Smooth muscle cell (in vitro differentiated cells): Measurements from ENCODE around the gene APOBEC3H. TPM values are rescaled to one million over a fixed set of nuclear protein-coding genes. Genes with fewer than 3 reads are reported as not detected.
"Not testable (repeated sequence)": the region's sequence is repeated elsewhere in the genome, so short reads cannot be mapped to it uniquely, and the experiment has no call there.

ENCODE experiments used
- DNase-seq: peaks from one replicate; lab custom pipeline; 2025; ENCODE audit not compliant: unreplicated experiment; lab: John Stamatoyannopoulos, UW
- H2AFZ ChIP-seq: fragments of 200-600 bp; sonication (generic); 2 replicates; pipeline ENCODE4 v1.6.0; 2016; ENCODE audit warnings: antibody characterized with exemption, low read depth, mild to moderate bottlenecking
- H3F3A ChIP-seq: fragments of 200-600 bp; sonication (generic); 2 replicates; pipeline ENCODE4 v1.6.0; 2017; ENCODE audit warnings: antibody characterized with exemption, low read depth
- H3K27ac ChIP-seq: fragments of 200-600 bp; sonication (generic); 2 replicates; pipeline ENCODE4 v1.5.1; 2016; ENCODE audit warnings: low read depth, mild to moderate bottlenecking
- H3K27me3 ChIP-seq: fragments of 200-600 bp; sonication (generic); 2 replicates; pipeline ENCODE4 v1.6.1; 2016; ENCODE audit warnings: low read depth, mild to moderate bottlenecking
- H3K36me3 ChIP-seq: fragments of 200-600 bp; sonication (generic); 2 replicates; pipeline ENCODE4 v1.5.1; 2016; ENCODE audit warnings: low read depth
- H3K4me1 ChIP-seq: fragments of 200-600 bp; sonication (generic); 2 replicates; pipeline ENCODE4 v1.5.1; 2016; ENCODE audit warnings: low read depth
- H3K4me2 ChIP-seq: fragments of 200-600 bp; sonication (generic); 2 replicates; pipeline ENCODE4 v1.6.0; 2016; ENCODE audit warnings: mild to moderate bottlenecking
- H3K4me3 ChIP-seq: fragments of 200-600 bp; sonication (generic); 2 replicates; pipeline ENCODE4 v1.5.1; 2016; ENCODE audit warnings: mild to moderate bottlenecking
- H3K79me2 ChIP-seq: fragments of 200-600 bp; sonication (generic); 2 replicates; pipeline ENCODE4 v1.6.0; 2016; ENCODE audit warnings: low read depth, mild to moderate bottlenecking
- H3K9ac ChIP-seq: fragments of 200-600 bp; sonication (generic); 2 replicates; pipeline ENCODE4 v1.6.0; 2016; ENCODE audit warnings: low read depth
- H3K9me3 ChIP-seq: fragments of 200-600 bp; sonication (generic); replicated peaks from 2 replicates; pipeline ENCODE4 v1.5.1; 2016; ENCODE audit warnings: low read depth
- H4K20me1 ChIP-seq: fragments of 200-600 bp; sonication (generic); 2 replicates; pipeline ENCODE4 v1.6.0; 2016; ENCODE audit warnings: low read depth
- CTCF ChIP-seq: fragments of 200-600 bp; sonication (generic); IDR thresholded peaks from 2 replicates; pipeline ENCODE4 v1.5.1; 2017; ENCODE audit warnings: borderline replicate concordance, mild to moderate bottlenecking, antibody characterized with exemption; ENCODE audit not compliant: insufficient read depth, poor library complexity, severe bottlenecking
- WGBS: methylation state at CpG from one replicate; pipeline ENCODE4 v1.1.7; 2016; ENCODE audit warnings: low lambda C conversion rate; 5-methylcytosine and 5-hydroxymethylcytosine counted together
- polyA plus RNA-seq: library from polyadenylated mRNA; unstranded; fragments of >200 nt; fragmentation: Nextera tagmentation; extraction: Ambion mirVana; gene quantifications from 2 replicates; pipeline ENCODE4 v1.2.1, GENCODE V29; 2016
- total RNA-seq: library from RNA; depleted of rRNA; stranded (reverse); fragments of >200 nt; gene quantifications from 2 replicates; pipeline ENCODE4 v1.2.3, GENCODE V29; 2014

Gene APOBEC3H
- total and polyA plus RNA-seq, 2 experiments from 2014 or later: 0.31 to 0.57 TPM

GRCh38 chr22:39066442-39067276 is 30.4 kb upstream of the APOBEC3H start:
- Histone ChIP-seq H3K27ac (peak overlapping the region; percentile 11), H3K4me2 (peak overlapping the region; percentile 28)
- H2AFZ ChIP-seq, H3K9me3 ChIP-seq, H3K27me3 ChIP-seq, DNase-seq, H3F3A ChIP-seq, H3K4me1 ChIP-seq, H4K20me1 ChIP-seq, H3K36me3 ChIP-seq, H3K9ac ChIP-seq, H3K4me3 ChIP-seq, H3K79me2 ChIP-seq: not testable (repeated sequence)
- 82% methylated on average over 9 of the region's 9 CpGs for WGBS

- DNase-seq: no peak
- Histone ChIP-seq H3K4me2 (no peak overlapping the region), H3K9me3 (no peaks in the 10 kb centered on the region), H2AFZ (no peak overlapping the region), H3K36me3 (no peaks in the 10 kb centered on the region), H3F3A (no peaks in the 10 kb centered on the region), H3K4me3 (no peak overlapping the region), H3K9ac (no peak overlapping the region), H4K20me1 (no peaks in the 10 kb centered on the region), H3K27ac (no peak overlapping the region), H3K4me1 (no peaks in the 10 kb centered on the region), H3K27me3 (no peaks in the 10 kb centered on the region), H3K79me2 (no peaks in the 10 kb centered on the region)
- TF ChIP-seq CTCF: no peak
- WGBS: 55% methylated on average over 13 of the region's 13 CpGs
These were observed 28.8 kb upstream of the APOBEC3H start for GRCh38 chr22:39068033-39068785.

- Histone ChIP-seq H2AFZ (no peak overlapping the region), H3K4me3 (no peak overlapping the region), H3K27me3 (no peaks in the 10 kb centered on the region), H3K27ac (no peak overlapping the region), H3F3A (no peaks in the 10 kb centered on the region), H3K9me3 (no peaks in the 10 kb centered on the region), H3K9ac (no peak overlapping the region), H3K79me2 (no peaks in the 10 kb centered on the region), H3K36me3 (no peaks in the 10 kb centered on the region), H3K4me1 (no peaks in the 10 kb centered on the region), H3K4me2 (no peak overlapping the region), H4K20me1 (no peaks in the 10 kb centered on the region)
- TF ChIP-seq CTCF: no peak
- 89% methylated on average over 7 of the region's 7 CpGs for WGBS
- no peak for DNase-seq
These were observed 26.9 kb upstream of the APOBEC3H start for GRCh38 chr22:39070186-39070585.

GRCh38 chr22:39072581-39072981 is 24.5 kb upstream of the APOBEC3H start:
- H2AFZ ChIP-seq, H3K4me1 ChIP-seq, H3K27me3 ChIP-seq, H3K36me3 ChIP-seq, H3K4me2 ChIP-seq, DNase-seq, H3K79me2 ChIP-seq, H3F3A ChIP-seq, H3K4me3 ChIP-seq, H3K9me3 ChIP-seq, H4K20me1 ChIP-seq, H3K9ac ChIP-seq, H3K27ac ChIP-seq: not testable (repeated sequence)
- WGBS: 81% methylated on average over 6 of the region's 7 CpGs
